DOHH2 (cell line): ENCODE measurements around the gene TP53I3.
"Not testable (repeated sequence)": the region's sequence is repeated elsewhere in the genome, so short reads cannot be mapped to it uniquely, and the experiment has no call there.

Experiments used
- H3F3A ChIP-seq: fragments of 200-600 bp; sonication (generic), shearing (Covaris generic); 2 replicates; pipeline ENCODE4 v1.6.0; 2016; ENCODE audit warnings: antibody characterized with exemption, mild to moderate bottlenecking; ENCODE audit not compliant: control insufficient read depth, insufficient read depth
- H3K27ac ChIP-seq: fragments of 200-600 bp; sonication (generic); 2 replicates; pipeline ENCODE4 v1.5.1; 2014; ENCODE audit warnings: low read depth, mild to moderate bottlenecking, low read length, moderate library complexity
- H3K27me3 ChIP-seq: fragments of 200-600 bp; sonication (generic); 2 replicates; pipeline ENCODE4 v1.6.1; 2014; ENCODE audit warnings: mild to moderate bottlenecking, low read length, mixed read lengths; ENCODE audit not compliant: control insufficient read depth
- H3K36me3 ChIP-seq: fragments of 200-600 bp; sonication (generic); 2 replicates; pipeline ENCODE4 v1.6.1; 2014; ENCODE audit warnings: mild to moderate bottlenecking, low read length, moderate library complexity, mixed read lengths; ENCODE audit not compliant: control insufficient read depth
- H3K4me1 ChIP-seq: fragments of 200-600 bp; sonication (generic); 2 replicates; pipeline ENCODE4 v1.6.1; 2014; ENCODE audit warnings: mild to moderate bottlenecking, low read length, mixed read lengths; ENCODE audit not compliant: control insufficient read depth
- H3K4me2 ChIP-seq: fragments of 200-600 bp; sonication (generic); 2 replicates; pipeline ENCODE4 v1.6.0; 2014; ENCODE audit warnings: mild to moderate bottlenecking, low read length, moderate library complexity
- H3K4me3 ChIP-seq: fragments of 200-600 bp; sonication (generic); 2 replicates; pipeline ENCODE4 v1.5.1; 2014; ENCODE audit warnings: mild to moderate bottlenecking, low read length, mixed read lengths
- H3K79me2 ChIP-seq: fragments of 200-600 bp; sonication (generic); 2 replicates; pipeline ENCODE4 v1.6.1; 2014; ENCODE audit warnings: mild to moderate bottlenecking, low read length, mixed read lengths; ENCODE audit not compliant: control insufficient read depth
- H3K9me2 ChIP-seq: fragments of 200-600 bp; sonication (generic); replicated peaks from 2 replicates; pipeline ENCODE4 v1.6.1; 2014; ENCODE audit warnings: mild to moderate bottlenecking, low read length, mixed read lengths; ENCODE audit not compliant: control insufficient read depth
- H3K9me3 ChIP-seq: fragments of 200-600 bp; sonication (generic); 2 replicates; pipeline ENCODE4 v1.6.1; 2014; ENCODE audit warnings: antibody characterized with exemption, low read length, mixed read lengths; ENCODE audit not compliant: control insufficient read depth, insufficient read depth
- H4K20me1 ChIP-seq: fragments of 200-600 bp; sonication (generic); 2 replicates; pipeline ENCODE4 v1.6.0; 2014; ENCODE audit warnings: low read depth, mild to moderate bottlenecking, antibody characterized with exemption, low read length, moderate library complexity; ENCODE audit not compliant: control insufficient read depth, insufficient read depth
- CTCF ChIP-seq: fragments of 200-600 bp; sonication (generic); IDR thresholded peaks from one replicate; pipeline ENCODE4 v1.5.1; 2014; ENCODE audit warnings: antibody characterized with exemption, mild to moderate bottlenecking, low read depth, low read length; ENCODE audit not compliant: poor library complexity, severe bottlenecking
- EZH2phosphoT487 ChIP-seq: fragments of 200-600 bp; sonication (generic); IDR thresholded peaks from 2 replicates; pipeline ENCODE4 v1.6.1; 2017; ENCODE audit warnings: borderline replicate concordance, mild to moderate bottlenecking, antibody characterized with exemption, low read length, moderate library complexity, mixed read lengths

Gene TP53I3

GRCh38 chr2:24111407-24111901 lies 26.8 kb upstream of the TP53I3 start:
- Histone ChIP-seq H3K9me2 (no peaks in the 10 kb centered on the region), H4K20me1 (no peaks in the 10 kb centered on the region), H3K4me2 (no peak overlapping the region), H3K9me3 (0 out of 2 replicates have a peak, but pooled peaks cover 4% of the 10 kb centered on the region), H3K79me2 (no peaks in the 10 kb centered on the region), H3K27ac (no peak overlapping the region), H3K27me3 (no peaks in the 10 kb centered on the region), H3K36me3 (no peaks in the 10 kb centered on the region; the same call in 1 of the 2 replicates), H3K4me3 (no peak overlapping the region), H3K4me1 (no peaks in the 10 kb centered on the region), H3F3A (no peaks in the 10 kb centered on the region)
- TF ChIP-seq EZH2phosphoT487, result no peak
- TF ChIP-seq CTCF, result no peak

GRCh38 chr2:24110660-24111303 lies 26.1 kb upstream of the TP53I3 start:
- no peaks in the 10 kb centered on the region for H3K79me2 ChIP-seq
- no peaks in the 10 kb centered on the region for H3K27me3 ChIP-seq
- no peak overlapping the region for H3K4me2 ChIP-seq
- no peak overlapping the region for H3K4me3 ChIP-seq
- no peak overlapping the region for H3K27ac ChIP-seq
- H3K9me3 ChIP-seq, result 0 out of 2 replicates have a peak, but pooled peaks cover 4% of the 10 kb centered on the region
- no peaks in the 10 kb centered on the region; the same call in 1 of the 2 replicates for H3K36me3 ChIP-seq
- no peaks in the 10 kb centered on the region for H3K4me1 ChIP-seq
- H4K20me1 ChIP-seq, result no peaks in the 10 kb centered on the region
- no peak for TF ChIP-seq EZH2phosphoT487
- H3F3A ChIP-seq, result no peaks in the 10 kb centered on the region
- no peaks in the 10 kb centered on the region for H3K9me2 ChIP-seq

- not testable (repeated sequence) for H3K4me2 ChIP-seq, H3K27ac ChIP-seq, H3F3A ChIP-seq, H3K9me2 ChIP-seq, H3K27me3 ChIP-seq, H3K4me3 ChIP-seq, H3K79me2 ChIP-seq, H3K36me3 ChIP-seq, H3K9me3 ChIP-seq, H4K20me1 ChIP-seq
- H3K4me1 ChIP-seq, result peaks cover 13% of the 10 kb centered on the region
Observed at GRCh38 chr2:24109431-24109830, 24.8 kb upstream of the TP53I3 start.

GRCh38 chr2:24107336-24107735 lies 22.7 kb upstream of the TP53I3 start:
- Histone ChIP-seq H3K27me3 (no peaks in the 10 kb centered on the region), H3K4me1 (peaks cover 22% of the 10 kb centered on the region), H3K9me2 (no peaks in the 10 kb centered on the region), H3K4me3 (no peak overlapping the region), H3K79me2 (no peaks in the 10 kb centered on the region), H3K36me3 (no peaks in the 10 kb centered on the region), H4K20me1 (no peaks in the 10 kb centered on the region), H3F3A (no peaks in the 10 kb centered on the region), H3K4me2 (no peak overlapping the region), H3K27ac (no peak overlapping the region), H3K9me3 (0 out of 2 replicates have a peak, but pooled peaks cover 4% of the 10 kb centered on the region)
- TF ChIP-seq EZH2phosphoT487 (no peak), CTCF (no peak)
